Suprapubic skin (tissue), 4 donors: ENCODE results near the gene LCN12. TPM values are rescaled to one million over a fixed set of nuclear protein-coding genes. Genes with fewer than 3 reads are reported as not detected.

Experiments
- DNase-seq, 2 donors: peaks; one replicate each; pipeline ENCODE4 v3.0.0-alpha.2; 2019; ENCODE audit warnings: low spot score in 2 of 2
- H3K27ac ChIP-seq: fragments of 200-600 bp; sonication (generic); one replicate; pipeline ENCODE4 v1.5.1; 2019
- H3K27me3 ChIP-seq: fragments of 200-600 bp; sonication (generic); one replicate; pipeline ENCODE4 v1.5.1; 2019
- H3K36me3 ChIP-seq: fragments of 200-600 bp; sonication (generic); one replicate; pipeline ENCODE4 v1.5.1; 2019
- H3K4me1 ChIP-seq: fragments of 200-600 bp; sonication (generic); one replicate; pipeline ENCODE4 v1.5.1; 2019
- H3K4me3 ChIP-seq: fragments of 200-600 bp; sonication (generic); one replicate; pipeline ENCODE4 v1.5.1; 2019; ENCODE audit warnings: mild to moderate bottlenecking
- H3K9me3 ChIP-seq: fragments of 200-600 bp; sonication (generic); one replicate; pipeline ENCODE4 v1.5.1; 2019
- CTCF ChIP-seq, 2 donors: fragments of 200-600 bp in 1 of 2; fragments of 450-650 bp in 1 of 2; sonication (generic) in 1 of 2; IDR thresholded peaks; one replicate each; pipeline ENCODE4 v1.5.1; 2016 to 2019; ENCODE audit warnings: antibody characterized with exemption in 2 of 2, mild to moderate bottlenecking in 1 of 2, moderate library complexity in 1 of 2
- EP300 ChIP-seq: sonication (generic); formaldehyde crosslinking; IDR thresholded peaks from one replicate; pipeline ENCODE4 v1.6.1; 2017; ENCODE audit warnings: antibody characterized with exemption
- POLR2A ChIP-seq, 2 donors: fragments of 450-650 bp; IDR thresholded peaks; one replicate each; pipeline ENCODE4 v1.6.1; 2017; ENCODE audit warnings: antibody characterized with exemption in 2 of 2, mild to moderate bottlenecking in 2 of 2, moderate library complexity in 2 of 2
- POLR2AphosphoS5 ChIP-seq, 3 donors: sonication (generic); formaldehyde crosslinking; IDR thresholded peaks; one replicate each; pipeline ENCODE4 v1.6.1; 2017; ENCODE audit warnings: antibody characterized with exemption in 3 of 3
- WGBS: methylation state at CpG from one replicate; pipeline ENCODE4 v1.1.5; 2018; 5-methylcytosine and 5-hydroxymethylcytosine counted together
- total RNA-seq, 4 donors: library from RNA; depleted of rRNA; stranded (reverse); fragments of >200 nt; gene quantifications; one replicate each; pipeline ENCODE4 v1.1.0, GENCODE V29; 2016

The LCN12 gene
- total RNA-seq, 4 donors from 2014 or later: 3.7 TPM; not detected in 3

GRCh38 chr9:136964171-136964689, 12.2 kb downstream of the LCN12 start:
- no peak for DNase-seq
- Histone ChIP-seq H3K27me3 (no peaks in the 10 kb centered on the region), H3K4me1 (peaks cover 41% of the 10 kb centered on the region), H3K9me3 (no peaks in the 10 kb centered on the region), H3K36me3 (no peaks in the 10 kb centered on the region), H3K27ac (no peak overlapping the region), H3K4me3 (no peak overlapping the region)
- TF ChIP-seq POLR2AphosphoS5 (IDR thresholded peaks at IDR 0.05): no peak
- no peak for TF ChIP-seq EP300
- no peak for TF ChIP-seq POLR2A (IDR thresholded peaks at IDR 0.05)
- no peak for TF ChIP-seq CTCF (IDR thresholded peaks at IDR 0.05)
- WGBS: 57% methylated on average over 15 of the region's 22 CpGs

- DNase-seq: no peak
- H3K9me3 ChIP-seq: no peaks in the 10 kb centered on the region
- no peak overlapping the region for H3K4me3 ChIP-seq
- TF ChIP-seq POLR2A (IDR thresholded peaks at IDR 0.05) (no peak), EP300 (no peak), POLR2AphosphoS5 (IDR thresholded peaks at IDR 0.05) (no peak), CTCF (IDR thresholded peaks at IDR 0.05) (no peak)
- no peaks in the 10 kb centered on the region for H3K36me3 ChIP-seq
- 86% methylated on average over 26 of the region's 26 CpGs for WGBS
- no peak overlapping the region for H3K27ac ChIP-seq
- peaks cover 36% of the 10 kb centered on the region for H3K4me1 ChIP-seq
- H3K27me3 ChIP-seq: no peaks in the 10 kb centered on the region
Measured at GRCh38 chr9:136964833-136965422, 12.9 kb downstream of the LCN12 start.

GRCh38 chr9:136965771-136966484, 13.9 kb downstream of the LCN12 start:
- no peak overlapping the region for H3K4me3 ChIP-seq

GRCh38 chr9:136968333-136969127, 16.5 kb downstream of the LCN12 start:
- Histone ChIP-seq H3K36me3 (no peaks in the 10 kb centered on the region), H3K4me3 (no peak overlapping the region), H3K27ac (no peak overlapping the region), H3K27me3 (no peaks in the 10 kb centered on the region), H3K9me3 (no peaks in the 10 kb centered on the region), H3K4me1 (peaks cover 21% of the 10 kb centered on the region)
- DNase-seq: no peak
- 86% methylated on average over 6 of the region's 17 CpGs for WGBS
- TF ChIP-seq POLR2AphosphoS5 (IDR thresholded peaks at IDR 0.05): no peak
- no peak for TF ChIP-seq CTCF (IDR thresholded peaks at IDR 0.05)
- TF ChIP-seq POLR2A (IDR thresholded peaks at IDR 0.05): no peak
- no peak for TF ChIP-seq EP300

More at GRCh38 chr9:136965771-136966484, 13.9 kb downstream of the LCN12 start:
- Histone ChIP-seq H3K27me3 (no peaks in the 10 kb centered on the region), H3K9me3 (no peaks in the 10 kb centered on the region), H3K27ac (no peak overlapping the region), H3K4me1 (peaks cover 32% of the 10 kb centered on the region), H3K36me3 (no peaks in the 10 kb centered on the region)
- WGBS: 31% methylated on average over 23 of the region's 23 CpGs
- no peak for DNase-seq
- TF ChIP-seq EP300: no peak
- TF ChIP-seq POLR2AphosphoS5 (IDR thresholded peaks at IDR 0.05): no peak
- TF ChIP-seq CTCF (IDR thresholded peaks at IDR 0.05): no peak
- TF ChIP-seq POLR2A (IDR thresholded peaks at IDR 0.05): no peak
